NB4 (cell line): ENCODE results near the gene TMEM223.

Experiments used
- DNase-seq: peaks from one replicate; pipeline ENCODE4 v3.0.0; 2010; ENCODE audit warnings: low read depth
- H3K4me3 ChIP-seq: one replicate; pipeline ENCODE4 v1.5.1; 2011; ENCODE audit warnings: mild to moderate bottlenecking, low read depth, low read length, moderate library complexity
- CTCF ChIP-seq: IDR thresholded peaks from one replicate; pipeline ENCODE4 v1.5.1; 2012; ENCODE audit warnings: low read depth, low read length
- MAX ChIP-seq: IDR thresholded peaks from 2 replicates; pipeline ENCODE4 v1.6.1; 2011; ENCODE audit warnings: low read depth, low read length
- MYC ChIP-seq: IDR thresholded peaks from 2 replicates; pipeline ENCODE4 v1.6.1; 2011; ENCODE audit warnings: low read depth, low read length
- POLR2A ChIP-seq: IDR thresholded peaks from 2 replicates; pipeline ENCODE4 v1.6.1; 2011; ENCODE audit warnings: mild to moderate bottlenecking; ENCODE audit not compliant: insufficient read length; ENCODE audit errors: extremely low read depth

TMEM223 gene

DNA sequence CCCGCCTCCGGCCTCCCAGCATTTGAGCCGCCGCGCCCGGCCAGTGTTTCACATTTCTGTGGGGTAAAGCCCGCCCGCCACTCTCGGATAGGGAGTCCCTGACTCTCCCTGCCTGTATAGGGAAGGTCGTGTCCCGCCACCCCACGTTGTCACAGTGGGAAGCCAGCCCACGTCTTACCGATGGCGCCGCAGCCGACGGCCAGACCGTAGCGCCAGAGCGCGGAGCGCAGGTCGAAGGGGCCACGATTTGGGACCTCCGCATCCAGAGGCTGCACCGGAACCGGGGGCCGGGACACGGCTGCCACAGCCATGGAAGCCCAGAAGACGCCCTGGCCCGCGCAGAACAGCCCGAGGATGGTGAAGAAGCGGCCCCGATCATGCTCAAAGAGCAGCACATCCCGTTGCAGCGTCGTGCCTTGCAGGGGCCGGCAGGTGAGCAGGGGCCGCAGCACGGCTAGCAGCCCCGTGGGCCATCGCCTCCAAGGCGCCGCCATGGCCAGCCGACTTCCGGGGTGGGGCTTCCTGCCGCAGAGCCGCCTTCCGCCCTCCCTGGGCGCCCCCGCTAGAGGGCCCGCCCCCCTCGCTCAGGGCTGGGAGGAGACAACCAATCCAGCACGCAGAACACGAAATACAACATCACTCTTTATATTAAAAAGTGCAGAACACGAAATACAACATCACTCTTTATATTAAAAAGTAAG, at the start of gene TMEM223:
TSS of gene TMEM223 (minus strand) at position 506 of the 701 bp plus-strand sequence. CDS start at position 494, 12 bp downstream.
- peak; percentile 91 for DNase-seq
- no peak for TF ChIP-seq CTCF
- TF ChIP-seq MAX, result peak; percentile 52; the same call in 1 of the 2 replicates
- TF ChIP-seq POLR2A, result peak; percentile 98
- peak; percentile 67 for TF ChIP-seq MYC

GRCh38 chr11:62840721-62841360, 49.0 kb upstream of the TMEM223 start:
- TF ChIP-seq MAX, result 0 out of 2 replicates have a peak, but pooled peaks have one; percentile 15
- peak; percentile 85 for DNase-seq

More for the DNA sequence above, at the start of gene TMEM223:
- H3K4me3 ChIP-seq, result peak within 1 kb of the TSS; percentile 82

DNA sequence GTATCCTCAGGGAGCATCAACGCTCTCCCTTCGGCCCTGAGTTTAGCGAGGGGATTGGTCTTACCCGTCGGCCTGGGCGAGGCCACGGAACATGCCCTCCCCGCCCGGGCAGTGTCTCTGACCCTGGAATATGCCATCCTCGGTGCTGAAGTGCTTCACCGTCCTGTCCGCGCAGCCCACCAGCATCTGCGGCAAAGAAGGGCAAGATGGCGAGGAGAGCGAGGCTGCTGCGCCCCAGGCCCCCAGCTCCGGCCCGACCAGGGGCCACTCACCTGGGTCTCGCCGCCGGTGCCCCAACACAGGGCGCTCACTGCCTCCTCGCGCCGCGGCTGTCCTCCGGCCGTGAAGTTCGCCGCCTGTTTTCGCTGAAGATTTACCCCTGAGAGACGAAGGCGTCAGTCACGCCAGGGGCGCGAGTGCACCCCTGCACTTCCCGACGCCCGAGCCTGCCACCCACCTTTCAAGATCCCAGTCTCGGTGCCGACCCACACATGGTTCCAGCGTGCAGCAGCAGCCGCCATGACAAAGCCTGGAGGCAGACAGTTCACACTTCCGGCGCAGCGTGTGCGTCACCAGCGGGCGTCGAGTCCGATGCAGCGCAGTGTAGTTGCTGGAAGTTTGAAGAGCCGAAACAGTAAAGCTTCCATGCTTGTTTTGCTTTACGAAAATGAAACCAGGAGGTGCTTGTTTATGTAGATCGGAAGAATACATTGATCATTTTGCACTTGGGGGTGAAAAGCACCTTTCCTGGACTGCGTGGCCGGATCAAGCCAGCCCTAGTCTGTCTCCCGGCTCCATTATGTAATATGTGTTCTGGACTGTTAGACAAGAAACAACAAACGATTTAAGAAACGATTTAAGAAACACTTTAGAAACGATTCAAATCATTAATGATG, 47.5 kb upstream of the TMEM223 start, which contains the start of gene WDR74:
TSS of gene WDR74 (minus strand) at position 541 of the 896 bp plus-strand sequence. CDS start at position 521, 20 bp downstream.
- peak within 1 kb of the TSS; percentile 83 for H3K4me3 ChIP-seq
- TF ChIP-seq MAX (peak; percentile 99), POLR2A (peak; percentile 98), MYC (peak; percentile 100), CTCF (no peak)
- peak; percentile 97 for DNase-seq

More at GRCh38 chr11:62840721-62841360, 49.0 kb upstream of the TMEM223 start:
- H3K4me3 ChIP-seq, result peak overlapping the region; percentile 70

DNA sequence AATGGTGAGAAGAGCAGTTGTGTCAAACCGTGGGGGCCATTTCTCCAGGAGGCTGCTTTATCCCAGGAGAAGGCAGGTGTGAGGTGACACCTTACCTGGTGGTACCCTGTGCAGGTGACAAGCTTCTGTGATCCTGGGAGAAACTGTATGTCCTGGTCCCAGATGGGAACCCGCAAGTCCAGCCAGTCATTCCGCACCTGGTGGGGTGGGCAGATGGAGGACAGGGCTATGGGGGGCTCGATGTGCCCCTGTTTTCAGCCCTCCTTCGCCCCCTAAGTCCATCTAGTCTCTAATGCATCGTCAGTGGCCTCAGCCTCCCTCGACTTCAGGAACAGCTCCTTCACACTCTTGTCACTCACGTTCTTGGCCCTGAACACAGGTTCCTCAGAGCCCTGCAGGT, 43.5 kb upstream of the TMEM223 start:
- TF ChIP-seq CTCF (no peak), MAX (no peak), MYC (no peak), POLR2A (no peak)
- no peak for DNase-seq
- no peak overlapping the region for H3K4me3 ChIP-seq

- no peak for DNase-seq
- peak within 1 kb of the TSS; percentile 89 for H3K4me3 ChIP-seq
- TF ChIP-seq POLR2A (no peak), MAX (0 out of 2 replicates have a peak, but pooled peaks have one; percentile 2), CTCF (no peak), MYC (no peak)
Measured at GRCh38 chr11:62832336-62833234, 40.8 kb upstream of the TMEM223 start, which contains the start of gene TEX54. Gene TEX54 (minus strand): TSS chr11:62832841.
